ENCODE data around the gene TMEM100. TPM values are rescaled to one million over a fixed set of nuclear protein-coding genes. Genes with fewer than 3 reads are reported as not detected.

Gene TMEM100
- total and polyA plus RNA-seq, 2 donors (not counting 1 experiment from before 2014, with no cell fraction given): 1.7 to 2.2 TPM

DNA sequence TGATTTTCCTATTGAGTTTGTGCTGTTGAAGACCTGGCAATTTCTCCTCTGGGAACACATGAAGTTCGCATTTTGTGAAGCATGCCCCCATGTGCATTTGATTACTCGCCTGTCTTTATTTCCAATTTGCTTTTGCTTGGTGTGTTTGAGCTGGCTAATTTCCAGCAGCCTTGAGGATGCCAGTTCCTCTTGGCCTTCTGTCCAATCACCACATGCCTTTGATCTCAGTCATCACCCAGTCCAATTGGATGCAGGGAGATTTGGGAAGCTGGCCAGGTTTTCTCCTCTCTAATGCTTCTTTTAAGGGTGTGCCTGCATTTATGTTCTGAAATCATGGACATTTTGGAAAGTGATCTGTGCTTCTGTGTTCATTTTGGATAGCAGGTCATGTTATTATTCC lies 3.8 kb upstream of the TMEM100 start:
- no peak overlapping the region for H3K4me3 ChIP-seq (replicated peaks in 1 of 4; ENCODE audit: control extremely low read depth in 1 of 4, insufficient read depth in 1 of 4, low read depth in 3 of 4, low read length in 4 of 4)
- peak; percentile 93 to 98 for DNase-seq (ENCODE audit: low read depth in 2 of 2)
- H3K27ac ChIP-seq (ENCODE audit: insufficient read depth, low read length): no peak overlapping the region
- no peaks in the 10 kb centered on the region for H4K20me1 ChIP-seq (ENCODE audit: control insufficient read depth, extremely low read depth, insufficient read depth, low read length)
- no peaks in the 10 kb centered on the region for H3K79me2 ChIP-seq (ENCODE audit: control insufficient read depth, insufficient read depth, low read length)
- no peaks in the 10 kb centered on the region for H3K27me3 ChIP-seq (ENCODE audit: control insufficient read depth, insufficient read depth, low read length)
- TF ChIP-seq, protein P1, sequence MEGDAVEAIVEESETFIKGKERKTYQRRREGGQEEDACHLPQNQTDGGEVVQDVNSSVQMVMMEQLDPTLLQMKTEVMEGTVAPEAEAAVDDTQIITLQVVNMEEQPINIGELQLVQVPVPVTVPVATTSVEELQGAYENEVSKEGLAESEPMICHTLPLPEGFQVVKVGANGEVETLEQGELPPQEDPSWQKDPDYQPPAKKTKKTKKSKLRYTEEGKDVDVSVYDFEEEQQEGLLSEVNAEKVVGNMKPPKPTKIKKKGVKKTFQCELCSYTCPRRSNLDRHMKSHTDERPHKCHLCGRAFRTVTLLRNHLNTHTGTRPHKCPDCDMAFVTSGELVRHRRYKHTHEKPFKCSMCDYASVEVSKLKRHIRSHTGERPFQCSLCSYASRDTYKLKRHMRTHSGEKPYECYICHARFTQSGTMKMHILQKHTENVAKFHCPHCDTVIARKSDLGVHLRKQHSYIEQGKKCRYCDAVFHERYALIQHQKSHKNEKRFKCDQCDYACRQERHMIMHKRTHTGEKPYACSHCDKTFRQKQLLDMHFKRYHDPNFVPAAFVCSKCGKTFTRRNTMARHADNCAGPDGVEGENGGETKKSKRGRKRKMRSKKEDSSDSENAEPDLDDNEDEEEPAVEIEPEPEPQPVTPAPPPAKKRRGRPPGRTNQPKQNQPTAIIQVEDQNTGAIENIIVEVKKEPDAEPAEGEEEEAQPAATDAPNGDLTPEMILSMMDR (conservative IDR thresholded peaks at IDR 0.05 in 1 of 2, IDR thresholded peaks at IDR 0.05 in 1 of 2; ENCODE audit: low read depth in 1 of 2, low read length in 2 of 2): no peak
- no peak for TF ChIP-seq EZH2 (IDR thresholded peaks at IDR 0.05; ENCODE audit: low read length, missing control alignments)
- no peak overlapping the region for H2AFZ ChIP-seq (ENCODE audit: low read length)
- no peaks in the 10 kb centered on the region for H3K36me3 ChIP-seq (ENCODE audit: control insufficient read depth, insufficient read depth, low read length)
- H3K9me3 ChIP-seq (ENCODE audit: control insufficient read depth, insufficient read depth, low read depth, low read length): no peaks in the 10 kb centered on the region
- H3K4me1 ChIP-seq (ENCODE audit: control insufficient read depth, extremely low read depth, insufficient read depth, low read length): peaks cover 29% of the 10 kb centered on the region
- no peak overlapping the region for H3K9ac ChIP-seq (ENCODE audit: insufficient read depth, low read length)
- peak overlapping the region; percentile 39 for H3K4me2 ChIP-seq (ENCODE audit: extremely low read depth, insufficient read depth, low read length)

DNA sequence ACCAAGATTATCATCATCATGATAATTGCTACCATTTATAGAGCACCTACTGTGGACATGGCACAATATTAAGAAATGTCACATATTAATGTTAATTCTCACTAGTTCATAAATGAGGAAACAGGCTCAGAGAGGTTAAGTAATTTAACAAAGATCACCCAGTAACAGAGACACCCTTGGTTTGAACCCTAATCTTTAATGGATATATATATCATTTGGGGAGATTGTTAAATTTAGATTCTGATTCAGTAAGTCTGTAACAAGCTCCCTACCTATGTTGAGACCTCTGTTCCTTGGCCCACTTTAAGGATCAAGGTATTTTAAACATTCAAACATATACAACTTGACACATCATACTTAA lies 804 bp upstream of the TMEM100 start:
- Histone ChIP-seq H3K4me1 (ENCODE audit: control insufficient read depth, extremely low read depth, insufficient read depth, low read length) (peaks cover 23% of the 10 kb centered on the region), H3K9ac (ENCODE audit: insufficient read depth, low read length) (no peak overlapping the region), H4K20me1 (ENCODE audit: control insufficient read depth, extremely low read depth, insufficient read depth, low read length) (no peaks in the 10 kb centered on the region), H3K4me2 (ENCODE audit: extremely low read depth, insufficient read depth, low read length) (peak overlapping the region; percentile 55), H3K27ac (ENCODE audit: insufficient read depth, low read length) (no peak overlapping the region), H3K36me3 (ENCODE audit: control insufficient read depth, insufficient read depth, low read length) (no peaks in the 10 kb centered on the region), H2AFZ (ENCODE audit: low read length) (no peak overlapping the region), H3K9me3 (ENCODE audit: control insufficient read depth, insufficient read depth, low read depth, low read length) (no peaks in the 10 kb centered on the region), H3K27me3 (ENCODE audit: control insufficient read depth, insufficient read depth, low read length) (no peaks in the 10 kb centered on the region), H3K79me2 (ENCODE audit: control insufficient read depth, insufficient read depth, low read length) (no peaks in the 10 kb centered on the region), H3K4me3 (replicated peaks in 1 of 4; ENCODE audit: control extremely low read depth in 1 of 4, insufficient read depth in 1 of 4, low read depth in 3 of 4, low read length in 4 of 4) (peak overlapping the region in 1 of 4 experiments; percentile 59)
- no peak for TF ChIP-seq EZH2 (IDR thresholded peaks at IDR 0.05; ENCODE audit: low read length, missing control alignments)
- TF ChIP-seq, protein P1 (conservative IDR thresholded peaks at IDR 0.05 in 1 of 2, IDR thresholded peaks at IDR 0.05 in 1 of 2; ENCODE audit: low read depth in 1 of 2, low read length in 2 of 2): no peak
- no peak for DNase-seq (ENCODE audit: low read depth in 2 of 2)

DNA sequence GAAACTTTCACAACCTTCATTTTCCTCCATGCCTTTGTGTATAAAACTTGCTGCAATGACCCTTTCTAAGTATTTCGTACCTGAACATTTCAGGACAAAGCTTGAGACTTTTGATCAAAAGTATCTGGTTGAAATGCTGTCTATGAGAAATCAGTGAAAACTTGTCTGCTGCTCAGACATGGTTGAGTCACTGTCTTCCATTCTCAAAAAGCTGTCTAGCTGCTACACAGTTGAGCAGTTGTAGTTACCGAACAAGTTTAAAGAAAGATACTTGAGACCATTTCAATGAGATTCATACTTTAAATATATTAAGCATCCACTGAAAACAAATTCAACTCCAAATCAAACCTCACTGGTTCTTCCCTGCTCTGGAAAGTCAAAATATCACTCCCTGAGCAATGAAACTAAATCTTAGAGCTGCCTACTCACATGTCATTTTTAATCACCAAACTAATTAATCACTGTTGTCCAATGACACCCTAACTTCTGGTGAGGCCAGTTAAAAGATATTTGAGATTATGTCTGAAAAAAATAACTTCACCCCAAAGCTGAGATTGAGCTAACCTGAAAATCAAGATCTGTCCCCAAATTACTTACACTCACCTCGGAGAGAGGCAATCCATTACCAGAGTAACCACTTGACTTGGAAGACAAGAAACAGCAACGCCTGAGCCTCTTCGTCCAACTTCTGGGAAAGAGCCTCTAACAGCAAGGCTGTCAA lies 488 bp downstream of the TMEM100 start:
- Histone ChIP-seq H3K27me3 (ENCODE audit: control insufficient read depth, insufficient read depth, low read length) (no peaks in the 10 kb centered on the region), H3K4me3 (replicated peaks in 1 of 4; ENCODE audit: control extremely low read depth in 1 of 4, insufficient read depth in 1 of 4, low read depth in 3 of 4, low read length in 4 of 4) (peak overlapping the region; percentile 16 to 59 (median 41)), H3K9ac (ENCODE audit: insufficient read depth, low read length) (no peak overlapping the region), H4K20me1 (ENCODE audit: control insufficient read depth, extremely low read depth, insufficient read depth, low read length) (no peaks in the 10 kb centered on the region), H3K79me2 (ENCODE audit: control insufficient read depth, insufficient read depth, low read length) (no peaks in the 10 kb centered on the region), H2AFZ (ENCODE audit: low read length) (no peak overlapping the region), H3K36me3 (ENCODE audit: control insufficient read depth, insufficient read depth, low read length) (no peaks in the 10 kb centered on the region), H3K9me3 (ENCODE audit: control insufficient read depth, insufficient read depth, low read depth, low read length) (no peaks in the 10 kb centered on the region), H3K4me1 (ENCODE audit: control insufficient read depth, extremely low read depth, insufficient read depth, low read length) (peaks cover 15% of the 10 kb centered on the region), H3K27ac (ENCODE audit: insufficient read depth, low read length) (peak overlapping the region; percentile 40), H3K4me2 (ENCODE audit: extremely low read depth, insufficient read depth, low read length) (peak overlapping the region; percentile 55)
- peak in 1 of 2 donors; percentile 46 for DNase-seq (ENCODE audit: low read depth in 2 of 2)
- TF ChIP-seq, protein P1 (conservative IDR thresholded peaks at IDR 0.05 in 1 of 2, IDR thresholded peaks at IDR 0.05 in 1 of 2; ENCODE audit: low read depth in 1 of 2, low read length in 2 of 2): no peak
- no peak for TF ChIP-seq EZH2 (IDR thresholded peaks at IDR 0.05; ENCODE audit: low read length, missing control alignments)
